ENCODE data around the gene SOS1.

DNA sequence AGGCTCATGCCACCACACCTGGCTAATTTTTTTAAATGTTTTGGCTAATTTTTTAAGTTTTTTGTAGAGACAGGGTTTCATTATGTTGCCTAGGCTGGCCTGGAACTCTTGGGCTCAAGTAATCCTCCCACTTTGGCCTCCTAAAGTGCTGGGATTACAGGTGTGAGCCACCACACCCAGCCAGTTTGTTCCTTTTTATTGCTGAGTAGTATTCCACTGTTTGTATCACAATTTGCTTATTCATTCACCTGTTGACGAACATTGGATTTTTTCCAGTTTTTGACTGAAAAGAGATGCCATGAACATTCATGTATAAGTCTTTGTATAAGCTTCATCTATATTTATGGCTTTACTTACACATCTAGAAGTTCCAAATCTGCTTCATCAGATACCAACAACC, 5.3 kb downstream of the SOS1 start:
- TF ChIP-seq ZNF274 (IDR thresholded peaks at IDR 0.05; ENCODE audit: low read depth, low read length) (no peak), YY1 (IDR thresholded peaks at IDR 0.05; ENCODE audit: insufficient read depth, insufficient read length) (no peak), SUZ12 (IDR thresholded peaks at IDR 0.05; ENCODE audit: extremely low read depth, insufficient read depth, insufficient read length) (no peak)
